Peyer's patch (tissue), 4 donors: Measurements from ENCODE around the gene ADAMTSL2.

Source experiments
- POLR2A ChIP-seq, 2 donors: fragments of 450-650 bp; IDR thresholded peaks; one replicate each; pipeline ENCODE4 v1.5.1; 2017; ENCODE audit warnings: antibody characterized with exemption in 2 of 2, mild to moderate bottlenecking in 2 of 2, moderate library complexity in 2 of 2
- TF ChIP-seq, protein P1 (sequence below), 6 experiments: fragments of 450-650 bp in 4 of 6; fragments of 200-600 bp in 2 of 6; sonication (generic) in 1 of 6; IDR thresholded peaks; one replicate each; pipeline ENCODE4 v1.5.1; 2017 to 2019; ENCODE audit warnings: antibody characterized with exemption in 6 of 6, mild to moderate bottlenecking in 3 of 6, moderate library complexity in 1 of 6

DNA sequence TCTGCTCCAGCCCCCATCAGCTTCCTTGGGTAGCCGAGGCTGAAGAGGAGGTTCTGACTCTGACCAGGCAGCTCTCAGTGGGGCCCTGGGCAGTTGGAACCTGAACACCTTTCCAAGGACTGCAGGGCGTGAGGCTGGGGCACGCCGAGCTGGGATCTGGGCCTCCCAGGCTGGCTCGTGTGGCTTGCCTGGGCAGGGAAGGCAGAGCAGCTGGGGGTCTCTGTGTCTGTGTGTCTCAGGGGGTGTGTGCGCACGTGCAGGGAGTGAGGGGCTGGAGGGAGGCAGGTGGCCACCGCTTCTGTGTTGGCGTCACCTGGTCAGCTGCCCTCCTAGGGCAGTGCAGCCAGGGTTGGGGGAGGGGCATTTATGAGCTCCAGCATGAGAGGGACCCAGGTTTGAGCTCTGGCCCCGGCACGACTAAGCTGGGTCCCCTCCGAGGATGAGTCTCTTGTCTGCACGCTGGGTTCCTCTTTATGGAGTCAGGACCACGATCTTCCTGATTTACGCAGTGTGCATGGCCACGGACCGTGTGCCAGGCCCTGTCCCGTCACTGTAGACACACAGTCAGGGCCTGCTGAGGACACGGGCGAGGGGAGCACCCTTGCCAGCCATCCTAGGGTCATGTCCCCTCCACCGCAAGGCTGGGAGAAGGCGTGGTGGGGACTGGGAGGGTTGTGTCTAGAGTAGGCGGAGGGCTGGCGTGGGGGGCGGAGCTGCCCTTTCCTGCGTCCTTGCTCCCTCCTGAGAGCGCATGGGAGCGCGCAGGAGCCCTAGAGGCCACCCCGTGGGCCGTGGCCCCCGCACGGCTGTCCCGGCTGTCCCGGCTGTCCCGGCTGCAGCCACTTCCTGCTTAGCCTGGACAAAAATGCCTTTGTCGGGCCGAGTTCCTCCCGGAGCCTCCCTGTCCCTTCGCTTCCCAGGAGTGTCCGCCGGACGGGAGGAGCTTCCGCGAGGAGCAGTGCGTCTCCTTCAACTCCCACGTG is 4.6 kb downstream of the ADAMTSL2 start:
- TF ChIP-seq, protein P1, sequence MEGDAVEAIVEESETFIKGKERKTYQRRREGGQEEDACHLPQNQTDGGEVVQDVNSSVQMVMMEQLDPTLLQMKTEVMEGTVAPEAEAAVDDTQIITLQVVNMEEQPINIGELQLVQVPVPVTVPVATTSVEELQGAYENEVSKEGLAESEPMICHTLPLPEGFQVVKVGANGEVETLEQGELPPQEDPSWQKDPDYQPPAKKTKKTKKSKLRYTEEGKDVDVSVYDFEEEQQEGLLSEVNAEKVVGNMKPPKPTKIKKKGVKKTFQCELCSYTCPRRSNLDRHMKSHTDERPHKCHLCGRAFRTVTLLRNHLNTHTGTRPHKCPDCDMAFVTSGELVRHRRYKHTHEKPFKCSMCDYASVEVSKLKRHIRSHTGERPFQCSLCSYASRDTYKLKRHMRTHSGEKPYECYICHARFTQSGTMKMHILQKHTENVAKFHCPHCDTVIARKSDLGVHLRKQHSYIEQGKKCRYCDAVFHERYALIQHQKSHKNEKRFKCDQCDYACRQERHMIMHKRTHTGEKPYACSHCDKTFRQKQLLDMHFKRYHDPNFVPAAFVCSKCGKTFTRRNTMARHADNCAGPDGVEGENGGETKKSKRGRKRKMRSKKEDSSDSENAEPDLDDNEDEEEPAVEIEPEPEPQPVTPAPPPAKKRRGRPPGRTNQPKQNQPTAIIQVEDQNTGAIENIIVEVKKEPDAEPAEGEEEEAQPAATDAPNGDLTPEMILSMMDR (IDR thresholded peaks at IDR 0.05) = no peak
- no peak for TF ChIP-seq POLR2A (IDR thresholded peaks at IDR 0.05)
